Measurements from ENCODE around the gene PPP2R2C. TPM values are rescaled to one million over a fixed set of nuclear protein-coding genes. Genes with fewer than 3 reads are reported as not detected.

The PPP2R2C gene
- total RNA-seq, 1 experiment from 2014 or later, result 8.1 TPM

DNA sequence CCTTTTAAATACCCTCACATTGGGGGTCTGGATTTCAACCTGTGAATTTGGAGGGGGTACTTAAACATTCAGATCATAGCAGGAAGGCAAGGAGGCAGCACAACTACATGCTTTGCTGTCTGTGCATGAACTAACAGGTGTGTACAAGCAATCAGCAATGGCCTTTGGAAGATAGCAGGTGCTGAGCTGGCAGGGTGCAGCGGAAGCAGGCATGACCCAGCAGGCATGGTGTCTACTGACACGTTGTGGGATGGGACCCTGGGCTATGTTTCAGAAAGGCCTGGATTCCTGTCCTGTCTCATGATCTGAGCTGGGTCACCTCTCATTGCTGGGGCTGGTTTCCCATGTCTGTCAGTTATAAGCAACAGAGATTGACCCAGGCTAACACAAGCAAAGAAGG, 13.9 kb downstream of the PPP2R2C start:
- Histone ChIP-seq H3K9me3 (ENCODE audit: control insufficient read depth, low read depth, low read length) (no peaks in the 10 kb centered on the region), H3K27me3 (ENCODE audit: insufficient read depth, low read length) (no peaks in the 10 kb centered on the region), H3K4me1 (ENCODE audit: insufficient read depth, low read length) (no peaks in the 10 kb centered on the region), H3K23me2 (ENCODE audit: insufficient read length, low read depth, low read length, poor library complexity, severe bottlenecking) (no peaks in the 10 kb centered on the region), H4K91ac (ENCODE audit: insufficient read length, low read depth, low read length) (no peak overlapping the region), H4K5ac (ENCODE audit: insufficient read length, low read depth, low read length) (no peak overlapping the region), H2BK5ac (ENCODE audit: insufficient read length, low read length) (no peak overlapping the region), H4K8ac (replicated peaks; ENCODE audit: insufficient read length, low read depth, low read length) (no peak overlapping the region), H3K18ac (ENCODE audit: insufficient read length, low read depth, low read length) (no peak overlapping the region), H3K56ac (ENCODE audit: insufficient read length, low read depth, low read length) (no peak overlapping the region), H3T11ph (ENCODE audit: low read length) (no peak overlapping the region), H3K79me2 (ENCODE audit: insufficient read depth, low read length) (no peaks in the 10 kb centered on the region), H2BK120ac (ENCODE audit: low read depth, low read length, poor library complexity, severe bottlenecking) (no peak overlapping the region), H2BK15ac (ENCODE audit: low read depth, low read length) (no peak overlapping the region), H3K4me2 (ENCODE audit: insufficient read depth, insufficient read length, low read length) (no peak overlapping the region), H2AK5ac (ENCODE audit: insufficient read length, low read length) (no peak overlapping the region), H2BK12ac (ENCODE audit: insufficient read length, low read depth, low read length) (no peak overlapping the region), H3K14ac (ENCODE audit: insufficient read depth, low read length) (no peak overlapping the region), H3K27ac (ENCODE audit: insufficient read length, low read depth, low read length) (no peak overlapping the region), H2BK20ac (ENCODE audit: low read depth, low read length, poor library complexity, severe bottlenecking) (no peak overlapping the region), H3K23ac (ENCODE audit: insufficient read length, low read depth, low read length) (no peak overlapping the region), H3K9ac (ENCODE audit: extremely low read depth, insufficient read length, low read length) (no peak overlapping the region), H4K20me1 (ENCODE audit: control insufficient read depth, insufficient read depth, insufficient read length) (no peaks in the 10 kb centered on the region), H3K4ac (ENCODE audit: low read depth, low read length) (no peak overlapping the region), H2AFZ (ENCODE audit: low read length) (no peak overlapping the region), H3K79me1 (ENCODE audit: insufficient read depth, low read depth, low read length, poor library complexity, severe bottlenecking) (no peaks in the 10 kb centered on the region)
- Mint-ChIP-seq H3K36me3 (ENCODE audit: insufficient read depth in 1 of 3, low read depth in 3 of 3) (no peaks in the 10 kb centered on the region), H3K27me3 (ENCODE audit: low read depth) (peaks cover 1% of the 10 kb centered on the region), H3K4me1 (peaks cover 9 to 13% of the 10 kb centered on the region in 2 experiments), H3K27ac (peak overlapping the region in 1 of 3 experiments; percentile 39; a peak in 1 of 7 replicates), H3K9me3 (no peaks in the 10 kb centered on the region; a peak in 2 of 5 replicates), H3K4me3 (no peak overlapping the region)
- no CpG with 5 or more reads among the region's 2 CpGs for WGBS (ENCODE audit: extremely low coverage, insufficient read length, low lambda C conversion rate)
- TF ChIP-seq, protein P1, sequence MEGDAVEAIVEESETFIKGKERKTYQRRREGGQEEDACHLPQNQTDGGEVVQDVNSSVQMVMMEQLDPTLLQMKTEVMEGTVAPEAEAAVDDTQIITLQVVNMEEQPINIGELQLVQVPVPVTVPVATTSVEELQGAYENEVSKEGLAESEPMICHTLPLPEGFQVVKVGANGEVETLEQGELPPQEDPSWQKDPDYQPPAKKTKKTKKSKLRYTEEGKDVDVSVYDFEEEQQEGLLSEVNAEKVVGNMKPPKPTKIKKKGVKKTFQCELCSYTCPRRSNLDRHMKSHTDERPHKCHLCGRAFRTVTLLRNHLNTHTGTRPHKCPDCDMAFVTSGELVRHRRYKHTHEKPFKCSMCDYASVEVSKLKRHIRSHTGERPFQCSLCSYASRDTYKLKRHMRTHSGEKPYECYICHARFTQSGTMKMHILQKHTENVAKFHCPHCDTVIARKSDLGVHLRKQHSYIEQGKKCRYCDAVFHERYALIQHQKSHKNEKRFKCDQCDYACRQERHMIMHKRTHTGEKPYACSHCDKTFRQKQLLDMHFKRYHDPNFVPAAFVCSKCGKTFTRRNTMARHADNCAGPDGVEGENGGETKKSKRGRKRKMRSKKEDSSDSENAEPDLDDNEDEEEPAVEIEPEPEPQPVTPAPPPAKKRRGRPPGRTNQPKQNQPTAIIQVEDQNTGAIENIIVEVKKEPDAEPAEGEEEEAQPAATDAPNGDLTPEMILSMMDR (conservative IDR thresholded peaks at IDR 0.05), result no peak
- DNase-seq, result no peak

Data from H9 (cell line).